ENCODE results near the gene PRDM4. TPM values are rescaled to one million over a fixed set of nuclear protein-coding genes. Genes with fewer than 3 reads are reported as not detected.

PRDM4 gene
- total and polyA plus RNA-seq, 2 of the 13 experiments (the other 11 are each of a cell fraction or from before 2014, with no cell fraction given), result 9.9 to 15.3 TPM

GRCh38 chr12:107760809-107761501 is at the start of gene PRDM4 (continued):
- TF ChIP-seq PAXIP1 (CRISPR knock-in tag; conservative IDR thresholded peaks at IDR 0.05), result no peak
- TF ChIP-seq PHF5A (CRISPR knock-in tag; IDR thresholded peaks at IDR 0.05; ENCODE audit: low read depth, unreplicated experiment), result peak; percentile 31
- no peak for TF ChIP-seq TAF15 (IDR thresholded peaks at IDR 0.05; ENCODE audit: low read depth, low read length, poor library complexity, severe bottlenecking)
- TF ChIP-seq HMG20A (CRISPR knock-in tag; IDR thresholded peaks at IDR 0.05; ENCODE audit: borderline replicate concordance), result no peak
- TF ChIP-seq TBP (CRISPR knock-in tag; IDR thresholded peaks at IDR 0.05), result no peak
- no peak for TF ChIP-seq MAFG (CRISPR knock-in tag; IDR thresholded peaks at IDR 0.05)
- peak; percentile 11; the same call in 1 of the 2 replicates for TF ChIP-seq RARA (CRISPR knock-in tag; IDR thresholded peaks at IDR 0.05)
- 0 out of 2 replicates have a peak, but pooled peaks have one; percentile 24 for TF ChIP-seq ZFP90 (CRISPR knock-in tag; IDR thresholded peaks at IDR 0.05; ENCODE audit: borderline replicate concordance)
- TF ChIP-seq ZFP62 (CRISPR knock-in tag; IDR thresholded peaks at IDR 0.05), result no peak
- peak; percentile 86 for TF ChIP-seq ETV5 (CRISPR knock-in tag; IDR thresholded peaks at IDR 0.05; ENCODE audit: borderline replicate concordance)
- TF ChIP-seq ZNF598 (CRISPR knock-in tag; IDR thresholded peaks at IDR 0.05; ENCODE audit: borderline replicate concordance), result no peak
- no peak for TF ChIP-seq ATM (IDR thresholded peaks at IDR 0.05; ENCODE audit: borderline replicate concordance)
- no peak for TF ChIP-seq ZNF850 (CRISPR knock-in tag; conservative IDR thresholded peaks at IDR 0.05)
- TF ChIP-seq ZNF616 (CRISPR knock-in tag; IDR thresholded peaks at IDR 0.05; ENCODE audit: low read depth), result no peak
- TF ChIP-seq ZNF737 (CRISPR knock-in tag; IDR thresholded peaks at IDR 0.05; ENCODE audit: borderline replicate concordance), result no peak
- TF ChIP-seq ZBTB25 (CRISPR knock-in tag; IDR thresholded peaks at IDR 0.05), result peak; percentile 47; the same call in 1 of the 2 replicates
- no peak for TF ChIP-seq LBX2 (CRISPR knock-in tag; IDR thresholded peaks at IDR 0.05; ENCODE audit: borderline replicate concordance)
- TF ChIP-seq DRAP1 (CRISPR knock-in tag; IDR thresholded peaks at IDR 0.05), result peak; percentile 33; the same call in 1 of the 2 replicates
- 0 out of 2 replicates have a peak, but pooled peaks have one; percentile 37 for TF ChIP-seq SP5 (CRISPR knock-in tag; IDR thresholded peaks at IDR 0.05; ENCODE audit: borderline replicate concordance, low read depth)
- no peak for TF ChIP-seq ZNF577 (CRISPR knock-in tag; IDR thresholded peaks at IDR 0.05; ENCODE audit: borderline replicate concordance, low read depth)
- TF ChIP-seq ZSCAN31 (CRISPR knock-in tag; IDR thresholded peaks at IDR 0.05; ENCODE audit: low read depth), result peak; percentile 80; the same call in 1 of the 2 replicates
- peak; percentile 45; the same call in 1 of the 2 replicates for TF ChIP-seq ARID3A (IDR thresholded peaks at IDR 0.05; ENCODE audit: low read depth, low read length)
- peak; percentile 72; the same call in 1 of the 2 replicates for TF ChIP-seq POLR2AphosphoS5 (IDR thresholded peaks at IDR 0.05; ENCODE audit: low read depth, low read length)
